Measurements from ENCODE around the gene ATP11A.

ATP11A gene

GRCh38 chr13:112916296-112916695 is 226.5 kb downstream of the ATP11A start:
- no peak for DNase-seq

GRCh38 chr13:112917056-112917664 is 227.3 kb downstream of the ATP11A start:
- DNase-seq = no peak

GRCh38 chr13:112917737-112918136 is 227.9 kb downstream of the ATP11A start:
- DNase-seq = no peak

GRCh38 chr13:112918266-112918665 is 228.4 kb downstream of the ATP11A start:
- no peak for DNase-seq

- DNase-seq = no peak
These were observed 228.9 kb downstream of the ATP11A start for GRCh38 chr13:112918746-112919145.

GRCh38 chr13:112923962-112924361 is 234.1 kb downstream of the ATP11A start:
- no peak for DNase-seq

- no peak for DNase-seq
These were observed 234.5 kb downstream of the ATP11A start for GRCh38 chr13:112924365-112924764.

GRCh38 chr13:112926003-112926402 is 236.2 kb downstream of the ATP11A start:
- DNase-seq = no peak

- no peak for DNase-seq
These were observed 237.2 kb downstream of the ATP11A start for GRCh38 chr13:112926993-112927392.

- DNase-seq = no peak
These were observed 238.5 kb downstream of the ATP11A start for GRCh38 chr13:112928020-112928971.

GRCh38 chr13:112928972-112929782 is 239.3 kb downstream of the ATP11A start:
- peak in 1 of 2 experiments; percentile 47 for DNase-seq

GRCh38 chr13:112929783-112930055 is 239.9 kb downstream of the ATP11A start:
- no peak for DNase-seq

GRCh38 chr13:112930192-112930591 is 240.4 kb downstream of the ATP11A start:
- DNase-seq = no peak

- DNase-seq = peak; percentile 94 to 95
These were observed 241.4 kb downstream of the ATP11A start for GRCh38 chr13:112931028-112931934.

- no peak for DNase-seq
These were observed 243.1 kb downstream of the ATP11A start for GRCh38 chr13:112932971-112933370.

GRCh38 chr13:112933649-112934048 is 243.8 kb downstream of the ATP11A start:
- no peak for DNase-seq

GRCh38 chr13:112934078-112934477 is 244.2 kb downstream of the ATP11A start:
- DNase-seq = no peak

Measured in NCI-H526 (cell line).